HG03060 (cell line): ENCODE data around the gene TSPAN5.
A peak's percentile ranks its signal among the peaks of the same experiment; 100 is the strongest.

Source experiments
- ATAC-seq: cut with Tn5 transposase; IDR thresholded peaks from one replicate; pipeline ENCODE4 v1.9.1; 2021; ENCODE audit warnings: low read depth, moderate number of reproducible peaks; ENCODE audit not compliant: unreplicated experiment

TSPAN5 gene

GRCh38 chr4:98673978-98674377 is 15.6 kb upstream of the TSPAN5 start:
- ATAC-seq, result no peak

GRCh38 chr4:98673288-98673644 is 14.9 kb upstream of the TSPAN5 start:
- ATAC-seq, result no peak

- ATAC-seq, result no peak
Measured at GRCh38 chr4:98672583-98673287, 14.3 kb upstream of the TSPAN5 start.

- ATAC-seq, result no peak
Measured at GRCh38 chr4:98671131-98671530, 12.7 kb upstream of the TSPAN5 start.

- no peak for ATAC-seq
Measured at GRCh38 chr4:98670186-98670585, 11.8 kb upstream of the TSPAN5 start.

- no peak for ATAC-seq
Measured at GRCh38 chr4:98669577-98669976, 11.2 kb upstream of the TSPAN5 start.

GRCh38 chr4:98664959-98665358 is 6.5 kb upstream of the TSPAN5 start:
- ATAC-seq, result no peak

- peak; percentile 78 for ATAC-seq
Measured at GRCh38 chr4:98663226-98664006, 5.0 kb upstream of the TSPAN5 start.

- no peak for ATAC-seq
Measured at GRCh38 chr4:98662626-98663225, 4.3 kb upstream of the TSPAN5 start.

GRCh38 chr4:98662055-98662453 is 3.6 kb upstream of the TSPAN5 start:
- ATAC-seq, result no peak

- no peak for ATAC-seq
Measured at GRCh38 chr4:98661371-98662054, 3.1 kb upstream of the TSPAN5 start.

GRCh38 chr4:98659741-98660462 is 1.5 kb upstream of the TSPAN5 start:
- ATAC-seq, result no peak

GRCh38 chr4:98659106-98659592 is 738 bp upstream of the TSPAN5 start:
- ATAC-seq, result no peak

- no peak for ATAC-seq
Measured at GRCh38 chr4:98657531-98658286, 702 bp downstream of the TSPAN5 start.

- ATAC-seq, result no peak
Measured at GRCh38 chr4:98656886-98657285, 1.5 kb downstream of the TSPAN5 start.

- no peak for ATAC-seq
Measured at GRCh38 chr4:98656443-98656842, 2.0 kb downstream of the TSPAN5 start.

GRCh38 chr4:98653890-98654867 is 4.2 kb downstream of the TSPAN5 start:
- no peak for ATAC-seq

- no peak for ATAC-seq
Measured at GRCh38 chr4:98652996-98653395, 5.4 kb downstream of the TSPAN5 start.
